T follicular helper cell (primary cell): Measurements from ENCODE around the gene P3H4.
"Not testable (repeated sequence)": the region's sequence is repeated elsewhere in the genome, so short reads cannot be mapped to it uniquely, and the experiment has no call there.

Experiments used
- DNase-seq: peaks from one replicate; pipeline ENCODE4 v3.0.0-alpha.2; 2020; ENCODE audit warnings: low read depth
- total RNA-seq, 2 experiments: gene quantifications; one replicate each; lab custom pipeline; 2026; lab: John Stamatoyannopoulos, UW

P3H4 gene
- total RNA-seq = 3.2 to 7.4 reads per million in 2 experiments

GRCh38 chr17:41811549-41812380, at the start of gene P3H4:
Gene P3H4, minus strand, starts transcription at chr17:41811949. Its CDS starts 34 bp downstream, at chr17:41811915.
- peak; percentile 58 for DNase-seq

- DNase-seq = no peak
Measured at GRCh38 chr17:41860254-41860931, 48.6 kb upstream of the P3H4 start.

- not testable (repeated sequence) for DNase-seq
Measured at GRCh38 chr17:41851382-41851781, 39.6 kb upstream of the P3H4 start.

- no peak for DNase-seq
Measured at GRCh38 chr17:41849251-41849990, 37.7 kb upstream of the P3H4 start.

GRCh38 chr17:41848788-41849187, 37.0 kb upstream of the P3H4 start:
- no peak for DNase-seq

- no peak for DNase-seq
Measured at GRCh38 chr17:41844971-41845370, 33.2 kb upstream of the P3H4 start.

- DNase-seq = not testable (repeated sequence)
Measured at GRCh38 chr17:41840781-41841180, 29.0 kb upstream of the P3H4 start.

- not testable (repeated sequence) for DNase-seq
Measured at GRCh38 chr17:41839448-41839847, 27.7 kb upstream of the P3H4 start.

- no peak for DNase-seq
Measured at GRCh38 chr17:41837761-41838538, 26.2 kb upstream of the P3H4 start, which contains the start of gene KLHL10. Gene KLHL10, plus strand, starts transcription at chr17:41837825. Its CDS starts 108 bp downstream, at chr17:41837933.

GRCh38 chr17:41836550-41837196, 24.9 kb upstream of the P3H4 start:
- DNase-seq = no peak

GRCh38 chr17:41835800-41836549, 24.2 kb upstream of the P3H4 start, which contains the start of gene NT5C3B:
Gene NT5C3B, minus strand, starts transcription at chr17:41836232. Its CDS starts 39 bp downstream, at chr17:41836193.
- peak; percentile 34 for DNase-seq

GRCh38 chr17:41835214-41835799, 23.6 kb upstream of the P3H4 start:
- DNase-seq = no peak

GRCh38 chr17:41829961-41830360, 18.2 kb upstream of the P3H4 start:
- not testable (repeated sequence) for DNase-seq

GRCh38 chr17:41825175-41825845, 13.6 kb upstream of the P3H4 start:
- DNase-seq = no peak

GRCh38 chr17:41824086-41824485, 12.3 kb upstream of the P3H4 start:
- DNase-seq = no peak

- DNase-seq = no peak
Measured at GRCh38 chr17:41823580-41823979, 11.8 kb upstream of the P3H4 start.

- no peak for DNase-seq
Measured at GRCh38 chr17:41823141-41823524, 11.4 kb upstream of the P3H4 start.

GRCh38 chr17:41822216-41823140, 10.7 kb upstream of the P3H4 start:
- DNase-seq = no peak
